GM23338 (cell line): ENCODE measurements around the gene ADAMTS4. TPM values are rescaled to one million over a fixed set of nuclear protein-coding genes. Genes with fewer than 3 reads are reported as not detected.

ENCODE experiments used
- ATAC-seq: fragments of 200-7000 bp; cut with Tn5 transposase; 3 replicates; pipeline ENCODE4 v1.9.1; 2020
- DNase-seq: peaks from one replicate; pipeline ENCODE4 v3.0.0-alpha.2; 2015; ENCODE audit warnings: low spot score
- H2AFZ ChIP-seq: fragments of 200-600 bp; sonication (generic); 2 replicates; pipeline ENCODE4 v1.8.0; 2016; ENCODE audit warnings: antibody characterized with exemption, mild to moderate bottlenecking, moderate library complexity
- H3F3A ChIP-seq: fragments of 200-600 bp; sonication (generic); replicated peaks from 2 replicates; pipeline ENCODE4 v1.8.0; 2017; ENCODE audit warnings: antibody characterized with exemption, mixed run types, low read depth
- H3K27ac ChIP-seq: fragments of 200-600 bp; sonication (generic); 2 replicates; pipeline ENCODE4 v1.6.1; 2016; ENCODE audit warnings: low read depth
- H3K27me3 ChIP-seq: fragments of 200-600 bp; sonication (generic); 2 replicates; pipeline ENCODE4 v1.8.0; 2016; ENCODE audit warnings: mild to moderate bottlenecking, mixed run types, moderate library complexity; ENCODE audit not compliant: insufficient read depth
- H3K36me3 ChIP-seq: fragments of 200-600 bp; sonication (generic); 2 replicates; pipeline ENCODE4 v1.8.0; 2016; ENCODE audit warnings: mild to moderate bottlenecking; ENCODE audit not compliant: insufficient read depth
- H3K4me1 ChIP-seq: fragments of 200-600 bp; sonication (generic); 2 replicates; pipeline ENCODE4 v1.8.0; 2016; ENCODE audit warnings: mild to moderate bottlenecking, moderate library complexity; ENCODE audit not compliant: insufficient read depth
- H3K4me2 ChIP-seq: fragments of 200-600 bp; sonication (generic); 2 replicates; pipeline ENCODE4 v1.7.1; 2017; ENCODE audit warnings: mixed run types
- H3K4me3 ChIP-seq: fragments of 200-600 bp; sonication (generic); 2 replicates; pipeline ENCODE4 v1.6.1; 2016; ENCODE audit warnings: mixed run types
- H3K79me2 ChIP-seq: fragments of 200-600 bp; sonication (generic); replicated peaks from 2 replicates; pipeline ENCODE4 v1.8.0; 2017; ENCODE audit warnings: mild to moderate bottlenecking; ENCODE audit not compliant: insufficient read depth
- H3K9me2 ChIP-seq: fragments of 200-600 bp; sonication (generic); 2 replicates; pipeline ENCODE4 v1.8.0; 2017; ENCODE audit not compliant: insufficient read depth
- H4K20me1 ChIP-seq: fragments of 200-600 bp; sonication (generic); replicated peaks from 2 replicates; pipeline ENCODE4 v1.8.0; 2017; ENCODE audit warnings: mild to moderate bottlenecking; ENCODE audit not compliant: insufficient read depth
- H3K27ac Mint-ChIP-seq: 2 replicates; pipeline ENCODE4 v1.8.0; 2020; ENCODE audit warnings: inconsistent platforms, mild to moderate bottlenecking, moderate library complexity, mixed read lengths
- H3K27me3 Mint-ChIP-seq: 3 replicates; pipeline ENCODE4 v1.8.0; 2022; ENCODE audit warnings: low read depth, mild to moderate bottlenecking, moderate library complexity, mixed read lengths, inconsistent platforms; ENCODE audit not compliant: insufficient read depth, poor library complexity
- H3K36me3 Mint-ChIP-seq: 3 replicates; pipeline ENCODE4 v1.8.0; 2021; ENCODE audit warnings: low read depth, mild to moderate bottlenecking, inconsistent platforms, moderate library complexity, mixed read lengths
- H3K4me1 Mint-ChIP-seq: 3 replicates; pipeline ENCODE4 v1.8.0; 2020; ENCODE audit warnings: mild to moderate bottlenecking, inconsistent platforms, mixed read lengths
- H3K4me3 Mint-ChIP-seq: 3 replicates; pipeline ENCODE4 v1.8.0; 2021; ENCODE audit warnings: moderate library complexity, mild to moderate bottlenecking, inconsistent platforms, mixed read lengths
- H3K9me3 Mint-ChIP-seq: 3 replicates; pipeline ENCODE4 v1.8.0; 2020; ENCODE audit warnings: moderate library complexity, mild to moderate bottlenecking, inconsistent platforms, mixed read lengths
- CREB1 ChIP-seq: fragments of 250-450 bp; sonication (Bioruptor Pico); IDR thresholded peaks from 2 replicates; pipeline ENCODE4 v1.5.0; 2020; ENCODE audit warnings: low read depth, mild to moderate bottlenecking, moderate library complexity
- CTCF ChIP-seq, 2 experiments: fragments of 200-600 bp in 1 of 2; sonication (generic) in 1 of 2; conservative IDR thresholded peaks; 2 replicates each; pipeline versions ENCODE4 v1.5.1 to v1.6.1; 2016 to 2017; ENCODE audit warnings: antibody characterized with exemption in 2 of 2, low read depth in 2 of 2, mild to moderate bottlenecking in 2 of 2, moderate library complexity in 1 of 2
- ETS1 ChIP-seq: IDR thresholded peaks from 2 replicates; pipeline ENCODE4 v1.6.1; 2016; ENCODE audit warnings: antibody characterized with exemption
- EZH2phosphoT487 ChIP-seq: fragments of 200-600 bp; sonication (generic); IDR thresholded peaks from one replicate; pipeline ENCODE4 v1.8.1; 2018; ENCODE audit warnings: antibody characterized with exemption; ENCODE audit not compliant: unreplicated experiment
- STAT1 ChIP-seq: IDR thresholded peaks from one replicate; pipeline ENCODE4 v1.6.1; 2016; ENCODE audit warnings: antibody characterized with exemption; ENCODE audit not compliant: unreplicated experiment
- ZNF114 ChIP-seq: fragments of 250-450 bp; sonication (Bioruptor Pico); IDR thresholded peaks from 2 replicates; pipeline ENCODE4 v1.5.0; 2020; ENCODE audit warnings: mild to moderate bottlenecking, moderate library complexity
- ZNF462 ChIP-seq: fragments of 250-450 bp; sonication (Bioruptor Pico); IDR thresholded peaks from 2 replicates; pipeline ENCODE4 v1.5.0; 2020; ENCODE audit warnings: mild to moderate bottlenecking, moderate library complexity
- polyA plus RNA-seq: library from polyadenylated mRNA; unstranded; fragments of >200 nt; fragmentation: Nextera tagmentation; extraction: Ambion mirVana; gene quantifications from 2 replicates; pipeline ENCODE4 v1.2.1, GENCODE V29; 2016
- total RNA-seq: library from RNA; depleted of rRNA; stranded (reverse); fragments of >200 nt; shearing (Covaris generic); gene quantifications from 2 replicates; pipeline ENCODE4 v1.2.3, GENCODE V29; 2014

Gene ADAMTS4
- total and polyA plus RNA-seq, 2 experiments from 2014 or later: 1.3 to 5.2 TPM

- TF ChIP-seq ETS1 (no peak), ZNF462 (no peak), CREB1 (CRISPR knock-in tag) (no peak), STAT1 (no peak), ZNF114 (CRISPR knock-in tag) (no peak), EZH2phosphoT487 (no peak)
Observed at GRCh38 chr1:161195171-161195570, 3.7 kb downstream of the ADAMTS4 start (continued).

DNA sequence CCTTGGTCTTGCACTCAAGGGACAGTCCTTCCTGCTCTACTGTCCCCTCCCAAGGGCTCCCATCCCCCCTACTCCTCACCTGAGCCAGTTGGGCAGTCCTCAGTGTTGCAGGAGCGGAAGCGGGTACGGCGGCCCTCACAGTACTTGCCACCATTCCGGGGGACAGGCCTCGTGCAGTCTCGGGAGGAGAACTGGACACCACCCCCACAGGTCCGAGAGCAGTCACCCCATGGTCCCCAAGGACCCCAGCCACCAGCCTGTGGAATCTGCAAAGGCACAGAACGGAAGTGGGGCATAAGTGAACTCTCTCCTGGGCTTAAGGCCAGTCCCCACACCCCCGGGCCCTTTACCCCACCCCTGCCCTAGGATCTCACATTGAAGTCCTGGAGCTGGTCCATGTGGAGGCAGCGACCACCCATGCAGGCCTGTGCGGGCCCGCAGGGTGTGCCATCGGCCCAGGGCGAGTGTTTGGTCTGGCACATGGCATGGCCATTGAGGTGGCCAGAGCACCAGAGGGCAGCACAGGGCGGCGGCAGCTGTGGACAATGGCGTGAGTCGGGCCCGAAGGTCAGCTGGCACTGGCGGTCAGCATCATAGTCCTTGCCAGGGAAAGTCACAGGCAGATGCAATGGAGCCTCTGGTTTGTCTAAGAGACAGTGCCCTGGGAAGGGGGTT is 5.2 kb downstream of the ADAMTS4 start:
- no peak overlapping the region for H2AFZ ChIP-seq
- no peak overlapping the region for H3K4me2 ChIP-seq
- no peak for DNase-seq
- H3K27me3 Mint-ChIP-seq: peaks cover 9% of the 10 kb centered on the region
- H4K20me1 ChIP-seq: no peaks in the 10 kb centered on the region
- H3K27ac ChIP-seq: no peak overlapping the region
- no peaks in the 10 kb centered on the region for H3K36me3 ChIP-seq
- no peaks in the 10 kb centered on the region for H3K9me3 Mint-ChIP-seq
- H3F3A ChIP-seq: 0 out of 2 replicates have a peak, but pooled peaks cover 3% of the 10 kb centered on the region
- H3K4me3 Mint-ChIP-seq: no peak overlapping the region
- H3K4me3 ChIP-seq: no peak overlapping the region
- no peaks in the 10 kb centered on the region for H3K79me2 ChIP-seq
- peaks cover 11% of the 10 kb centered on the region; the same call in 2 of the 3 replicates for H3K36me3 Mint-ChIP-seq
- H3K9me2 ChIP-seq: no peaks in the 10 kb centered on the region
- H3K4me1 ChIP-seq: peaks cover 27% of the 10 kb centered on the region
- TF ChIP-seq CTCF (conservative IDR thresholded peaks at IDR 0.05; ENCODE audit: low read depth in 2 of 2): peak in 1 of 2 experiments; percentile 36; a peak in 2 of 4 replicates
- no peak for TF ChIP-seq ETS1
- H3K27me3 ChIP-seq: no peaks in the 10 kb centered on the region
- H3K4me1 Mint-ChIP-seq: peaks cover 32% of the 10 kb centered on the region
- no peak overlapping the region for H3K27ac Mint-ChIP-seq
- no peak for ATAC-seq
